ENCODE data around the gene M1AP.

Gene M1AP, protein sequence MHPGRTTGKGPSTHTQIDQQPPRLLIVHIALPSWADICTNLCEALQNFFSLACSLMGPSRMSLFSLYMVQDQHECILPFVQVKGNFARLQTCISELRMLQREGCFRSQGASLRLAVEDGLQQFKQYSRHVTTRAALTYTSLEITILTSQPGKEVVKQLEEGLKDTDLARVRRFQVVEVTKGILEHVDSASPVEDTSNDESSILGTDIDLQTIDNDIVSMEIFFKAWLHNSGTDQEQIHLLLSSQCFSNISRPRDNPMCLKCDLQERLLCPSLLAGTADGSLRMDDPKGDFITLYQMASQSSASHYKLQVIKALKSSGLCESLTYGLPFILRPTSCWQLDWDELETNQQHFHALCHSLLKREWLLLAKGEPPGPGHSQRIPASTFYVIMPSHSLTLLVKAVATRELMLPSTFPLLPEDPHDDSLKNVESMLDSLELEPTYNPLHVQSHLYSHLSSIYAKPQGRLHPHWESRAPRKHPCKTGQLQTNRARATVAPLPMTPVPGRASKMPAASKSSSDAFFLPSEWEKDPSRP

DNA sequence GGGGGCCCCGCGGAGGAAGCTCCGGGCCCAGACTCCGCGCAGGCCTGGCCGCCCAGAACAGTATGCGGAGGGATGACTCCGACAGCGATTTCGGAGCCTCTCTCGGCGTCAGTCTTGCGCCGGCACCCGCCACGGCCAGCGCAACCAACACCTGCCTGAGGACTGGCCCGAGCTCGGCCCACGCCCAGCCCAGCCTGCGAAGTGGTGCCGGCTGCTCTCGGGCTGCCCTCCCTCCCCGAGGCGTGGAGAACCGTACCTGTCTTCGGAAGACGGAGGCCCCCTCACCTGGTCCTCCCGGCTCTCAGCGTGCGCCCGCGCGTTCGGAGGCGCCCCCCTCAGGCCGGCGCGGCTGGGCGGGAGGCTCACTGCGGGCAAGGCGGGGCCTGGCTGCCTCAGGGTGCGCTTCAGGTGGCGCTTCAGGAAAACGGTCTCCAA lies at the start of gene M1AP:
M1AP (minus strand) TSS at position 322 of the 435 bp plus-strand sequence. CDS start 8,055 bp downstream, outside the sequence.
- no peak for DNase-seq

DNA sequence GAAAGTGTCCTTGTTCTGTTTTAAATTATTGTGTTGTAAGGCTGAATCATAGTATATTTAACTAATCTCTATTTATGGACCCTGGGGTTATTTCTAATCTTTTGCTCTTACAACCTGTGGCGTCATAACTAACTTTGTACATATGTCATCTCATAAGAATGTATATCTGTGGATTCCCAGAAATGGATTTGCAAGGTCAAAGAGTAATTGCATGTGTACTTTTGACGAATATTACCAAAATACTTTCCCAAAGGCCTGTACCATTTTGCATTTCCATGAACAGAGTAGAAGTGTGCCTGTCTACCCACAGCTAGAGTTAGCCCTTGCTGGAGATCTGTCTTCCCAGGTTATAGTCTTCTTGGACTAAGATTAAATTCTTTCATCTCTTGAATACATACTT lies 48.7 kb upstream of the M1AP start:
- no peak for DNase-seq

GRCh38 chr2:74695663-74696062 lies 47.5 kb upstream of the M1AP start:
- DNase-seq: no peak

DNA sequence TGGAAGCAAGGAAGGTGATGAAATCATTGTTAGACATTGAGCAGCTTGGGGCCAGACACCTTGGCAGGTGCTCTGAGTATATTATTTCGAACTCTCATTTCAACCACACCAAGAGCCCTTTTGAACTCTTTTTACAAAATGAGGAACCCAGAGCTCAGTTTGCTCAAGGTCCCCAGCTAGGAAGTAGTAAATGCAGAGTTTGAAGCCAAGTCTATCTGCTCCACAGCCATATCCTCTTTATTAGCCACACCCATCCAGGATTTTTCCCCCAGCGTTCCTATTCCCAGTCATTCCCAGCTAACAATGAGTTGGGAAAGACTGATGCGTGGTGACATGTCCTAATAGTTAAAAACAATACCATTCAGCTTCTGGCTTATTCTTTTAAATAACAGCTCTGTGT lies 46.2 kb upstream of the M1AP start:
- DNase-seq: no peak

- no peak for DNase-seq
Measured at GRCh38 chr2:74693668-74694067, 45.5 kb upstream of the M1AP start.

DNA sequence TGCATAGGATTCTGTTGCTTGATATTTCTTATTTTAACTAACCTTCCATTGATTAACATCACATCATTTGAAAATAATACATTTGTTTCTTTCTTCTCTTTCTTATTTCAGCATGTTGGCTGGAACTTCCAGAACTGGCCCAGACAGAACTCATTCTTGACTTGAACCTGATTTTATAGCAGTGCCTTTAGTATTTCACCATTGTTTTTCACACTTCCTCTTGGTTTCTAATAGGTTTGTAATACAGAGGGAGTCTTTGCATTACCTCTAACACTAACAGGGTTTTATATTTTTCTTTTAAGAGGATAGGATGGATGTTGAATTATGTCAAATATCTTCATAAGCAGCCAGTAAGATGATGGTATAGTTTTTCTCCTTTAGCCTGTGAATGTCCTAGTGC lies 45.1 kb upstream of the M1AP start:
- DNase-seq: no peak

DNA sequence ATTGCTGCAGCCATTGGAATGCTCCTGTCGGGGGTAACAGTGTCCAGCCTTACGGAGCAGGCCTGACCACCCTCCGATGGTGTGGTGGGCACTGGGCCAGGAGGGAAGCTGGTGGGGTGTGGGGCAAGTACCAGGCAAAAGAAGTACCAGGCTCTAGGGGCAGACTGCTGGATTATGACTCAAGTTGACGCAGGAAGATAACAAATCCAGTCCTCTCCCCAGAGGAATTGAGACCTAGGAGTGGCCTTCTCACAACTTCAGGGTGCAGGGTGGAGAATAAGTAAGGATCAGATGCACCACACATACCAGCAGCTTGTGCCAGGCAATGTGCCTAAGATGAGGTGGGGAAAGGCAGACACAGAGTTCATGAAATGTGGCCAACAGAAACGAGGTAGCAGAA lies 43.8 kb upstream of the M1AP start:
- no peak for DNase-seq

DNA sequence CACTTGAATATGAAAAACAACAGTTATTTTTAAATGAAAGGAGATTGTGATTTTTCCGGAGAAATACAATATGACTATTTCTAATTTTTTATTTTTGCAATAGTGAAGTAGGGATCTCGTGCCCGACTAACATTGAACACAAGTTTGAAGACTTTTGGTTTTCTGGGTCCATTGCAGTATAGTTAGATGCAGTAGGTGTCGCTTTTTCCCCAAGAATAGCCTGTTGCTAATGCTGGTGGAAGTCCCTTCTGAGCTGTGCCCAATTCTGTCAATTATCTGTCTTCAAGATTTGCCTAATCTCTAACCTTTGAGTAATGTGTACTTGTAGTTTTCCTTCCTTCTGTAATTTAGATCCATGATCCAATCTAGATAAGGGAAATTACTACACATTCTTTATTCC lies 42.4 kb upstream of the M1AP start:
- peak; percentile 6 for DNase-seq

- no peak for DNase-seq
Measured at GRCh38 chr2:74689671-74690070, 41.5 kb upstream of the M1AP start.

- no peak for DNase-seq
Measured at GRCh38 chr2:74688881-74689280, 40.8 kb upstream of the M1AP start.

- DNase-seq: no peak
Measured at GRCh38 chr2:74685408-74685807, 37.3 kb upstream of the M1AP start.

GRCh38 chr2:74682501-74682900 lies 34.4 kb upstream of the M1AP start:
- no peak for DNase-seq

GRCh38 chr2:74679615-74680014 lies 31.5 kb upstream of the M1AP start:
- DNase-seq: no peak

GRCh38 chr2:74676331-74676730 lies 28.2 kb upstream of the M1AP start:
- no peak for DNase-seq

GRCh38 chr2:74675090-74675489 lies 27.0 kb upstream of the M1AP start:
- no peak for DNase-seq

GRCh38 chr2:74673826-74674528 lies 25.8 kb upstream of the M1AP start:
- DNase-seq: no peak

GRCh38 chr2:74671479-74671878 lies 23.3 kb upstream of the M1AP start:
- DNase-seq: no peak

DNA sequence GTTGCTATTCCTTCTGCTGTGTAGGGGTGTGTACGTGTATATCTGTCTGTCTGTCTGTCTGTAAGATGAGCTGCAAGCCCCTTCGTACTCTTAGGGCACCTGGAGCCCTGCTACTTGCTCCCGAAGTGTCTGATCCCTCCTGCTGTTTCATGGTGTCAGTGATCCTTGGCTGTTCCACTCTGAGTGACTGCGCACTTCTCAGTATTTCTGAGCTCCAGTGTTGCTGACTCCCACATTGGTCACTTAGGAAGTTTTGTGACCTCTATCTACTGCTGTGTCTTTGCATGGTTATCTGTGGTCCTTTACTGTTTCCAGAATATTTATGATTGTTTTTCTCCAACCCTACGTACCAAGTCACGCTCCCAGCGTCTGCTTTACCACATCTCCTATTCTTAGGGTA lies 22.1 kb upstream of the M1AP start:
- no peak for DNase-seq

DNA sequence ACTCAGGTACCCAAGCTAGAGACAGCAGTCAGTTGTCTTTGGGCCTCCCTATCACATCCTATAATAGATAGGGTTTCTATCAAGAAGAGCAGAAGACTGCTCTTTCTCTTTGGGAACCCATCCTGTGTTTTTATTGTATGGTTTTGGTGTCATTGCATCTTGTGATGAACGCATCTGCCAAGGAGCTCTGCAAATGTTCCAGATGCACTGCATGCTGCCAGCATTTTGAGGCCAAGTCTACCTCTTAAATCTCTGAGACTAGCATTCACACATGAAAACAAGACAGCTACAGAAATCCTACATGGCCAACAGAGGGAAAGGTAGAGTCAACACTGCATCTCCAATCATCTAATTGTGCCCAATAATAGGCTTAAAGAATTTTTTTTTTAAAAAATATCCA lies 20.0 kb upstream of the M1AP start:
- DNase-seq: no peak

- no peak for DNase-seq
Measured at GRCh38 chr2:74659462-74659861, 11.3 kb upstream of the M1AP start.

- no peak for DNase-seq
Measured at GRCh38 chr2:74658516-74658915, 10.4 kb upstream of the M1AP start.

GRCh38 chr2:74655579-74655978 lies 7.4 kb upstream of the M1AP start:
- no peak for DNase-seq

DNA sequence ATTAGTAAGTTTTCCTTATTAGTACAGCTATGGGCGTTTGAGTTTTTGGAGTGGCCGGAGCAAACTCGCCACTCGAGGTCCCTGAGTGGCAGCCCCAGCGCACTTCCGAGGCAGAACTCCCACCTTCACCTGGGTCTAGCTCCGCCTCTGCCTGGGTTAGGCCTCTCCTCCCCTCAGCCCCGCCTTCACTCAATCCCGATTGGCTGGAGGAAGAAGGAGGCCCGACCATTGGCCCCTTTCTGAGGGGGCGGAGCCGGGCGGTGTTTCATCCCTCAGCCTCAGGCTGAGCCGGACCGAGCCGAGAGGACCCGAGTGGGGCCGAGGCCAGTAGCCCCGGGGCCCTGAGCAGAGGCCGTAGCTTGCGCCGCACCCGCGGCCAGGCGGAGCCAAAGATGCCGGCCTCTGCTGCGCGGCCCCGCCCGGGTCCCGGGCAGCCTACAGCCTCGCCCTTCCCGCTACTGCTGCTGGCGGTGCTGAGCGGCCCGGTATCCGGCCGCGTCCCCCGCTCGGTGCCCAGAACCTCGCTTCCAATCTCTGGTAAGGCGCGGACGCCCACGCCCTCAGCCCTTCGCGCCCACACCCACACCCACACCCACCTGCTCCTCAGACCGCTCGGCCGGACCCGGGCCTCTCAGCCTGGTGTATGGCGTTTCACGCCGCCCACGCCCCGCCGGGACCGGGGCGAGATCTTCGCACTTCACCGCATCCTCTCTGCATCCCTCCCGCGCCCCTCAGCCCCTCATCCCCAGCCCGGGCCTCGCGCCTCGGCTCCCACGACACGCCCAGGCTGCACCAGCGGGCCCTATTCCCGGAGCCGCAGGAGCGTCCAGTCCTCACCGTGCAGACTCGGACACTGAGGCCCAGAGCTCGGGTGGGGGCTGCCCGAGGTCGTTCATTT lies 6.1 kb upstream of the M1AP start, which contains the start of gene SEMA4F:
SEMA4F (plus strand) TSS at position 263 of the 898 bp plus-strand sequence; CDS start at position 393, 130 bp downstream.
- peak; percentile 95 for DNase-seq

Measured in stimulated activated CD4-positive, alpha-beta T cell treated with anti-CD3 and anti-CD28 coated beads, Interleukin-1b, Interleukin-23, amount 100 ng/mL, for 48 hours (primary cell).